H1 (cell line): Measurements from ENCODE around the gene KREMEN1. TPM values are rescaled to one million over a fixed set of nuclear protein-coding genes. Genes with fewer than 3 reads are reported as not detected.

Source experiments
- CTCF ChIA-PET: fragments of 300-600 bp; sonication (Branson Sonifier 250); formaldehyde crosslinking; loops from one replicate; lab custom pipeline; 2021; ENCODE audit not compliant: partially characterized antibody; lab: Charles Lee
- POLR2A ChIA-PET: fragments of 300-600 bp; sonication (Branson Sonifier 250); formaldehyde crosslinking; loops from one replicate; lab custom pipeline; 2021; ENCODE audit warnings: inconsistent platforms; ENCODE audit not compliant: partially characterized antibody; lab: Charles Lee
- DNase-seq, 2 experiments: peaks; one replicate each; pipeline versions ENCODE4 v3.0.0 to v3.0.0-alpha.2; 2010 to 2022; ENCODE audit warnings: low spot score in 2 of 2, low read depth in 1 of 2, mixed read lengths in 1 of 2
- FAIRE-seq: peaks from 2 replicates; lab custom pipeline; 2011; peaks lifted over from hg19 to GRCh38; lab: Jason Lieb, UNC
- H2AFZ ChIP-seq: 2 replicates; pipeline ENCODE4 v1.8.1; 2012; ENCODE audit warnings: low read length, inconsistent platforms
- H2AK5ac ChIP-seq: 2 replicates; pipeline ENCODE4 v1.6.1; 2013; ENCODE audit warnings: low read depth, low read length
- H2BK120ac ChIP-seq: replicated peaks from 2 replicates; pipeline ENCODE3; 2013; ENCODE audit warnings: low read depth, low read length, inconsistent platforms
- H2BK12ac ChIP-seq: 2 replicates; pipeline ENCODE4 v1.6.1; 2013; ENCODE audit warnings: low read depth, low read length
- H2BK15ac ChIP-seq: 2 replicates; pipeline ENCODE4 v1.6.1; 2013; ENCODE audit warnings: low read length
- H2BK20ac ChIP-seq: 2 replicates; pipeline ENCODE4 v1.6.1; 2013; ENCODE audit warnings: low read length
- H2BK5ac ChIP-seq: 2 replicates; pipeline ENCODE4 v1.6.1; 2013; ENCODE audit warnings: low read depth, low read length
- H3K14ac ChIP-seq: 2 replicates; pipeline ENCODE4 v1.6.1; 2013; ENCODE audit warnings: inconsistent platforms; ENCODE audit not compliant: insufficient read length
- H3K18ac ChIP-seq: 2 replicates; pipeline ENCODE4 v1.6.1; 2013; ENCODE audit warnings: low read length; ENCODE audit errors: extremely low read depth
- H3K23ac ChIP-seq: 2 replicates; pipeline ENCODE4 v1.6.1; 2013; ENCODE audit warnings: inconsistent platforms; ENCODE audit not compliant: insufficient read length
- H3K23me2 ChIP-seq: 2 replicates; pipeline ENCODE4 v1.6.1; 2013; ENCODE audit warnings: low read depth, low read length
- H3K27ac ChIP-seq: 2 replicates; pipeline ENCODE4 v1.6.1; 2011; ENCODE audit warnings: low read depth, low read length, inconsistent platforms
- H3K27me3 ChIP-seq, 4 experiments: replicated peaks in 1 of 4; 1 replicate in 1 of 4; 2 replicates in 3 of 4; pipeline versions ENCODE4 v1.6.1 to v1.8.1; 2011 to 2013; ENCODE audit warnings: low read length in 3 of 4, mild to moderate bottlenecking in 3 of 4, inconsistent platforms in 2 of 4, mixed read lengths in 2 of 4, moderate library complexity in 1 of 4; ENCODE audit not compliant: control insufficient read depth in 3 of 4, insufficient read depth in 3 of 4; ENCODE audit errors: extremely low read depth in 1 of 4
- H3K36me3 ChIP-seq, 4 experiments: 2 replicates each; pipeline versions ENCODE4 v1.6.1 to v1.8.1; 2011 to 2013; ENCODE audit warnings: mild to moderate bottlenecking in 4 of 4, low read length in 3 of 4, moderate library complexity in 2 of 4, control low read depth in 1 of 4, inconsistent platforms in 1 of 4; ENCODE audit not compliant: insufficient read depth in 4 of 4, control insufficient read depth in 2 of 4
- H3K4ac ChIP-seq: replicated peaks from 2 replicates; pipeline ENCODE3; 2013; ENCODE audit warnings: low read length, low read depth, mixed read lengths, inconsistent platforms; ENCODE audit not compliant: insufficient read length
- H3K4me1 ChIP-seq, 4 experiments: replicated peaks in 1 of 4; 1 replicate in 1 of 4; 2 replicates in 3 of 4; pipeline versions ENCODE4 v1.6.1 to v1.8.1; 2011 to 2013; ENCODE audit warnings: low read length in 3 of 4, inconsistent platforms in 2 of 4, mixed read lengths in 1 of 4; ENCODE audit not compliant: insufficient read depth in 4 of 4, control insufficient read depth in 3 of 4
- H3K4me2 ChIP-seq, 2 experiments: 2 replicates each; pipeline versions ENCODE4 v1.6.1 to v1.8.1; 2011 to 2013; ENCODE audit warnings: low read depth in 2 of 2, low read length in 2 of 2, control low read depth in 1 of 2, inconsistent platforms in 1 of 2, mild to moderate bottlenecking in 1 of 2; ENCODE audit not compliant: insufficient read depth in 1 of 2
- H3K4me3 ChIP-seq, 4 experiments: fragments of 200-600, 300-600 bp in 1 of 4; sonication (generic), shearing (Covaris generic), sonication (Bioruptor Twin) in 1 of 4; 2 replicates each; pipeline versions ENCODE4 v1.5.1 to v1.8.1; 2011 to 2016; ENCODE audit warnings: low read length in 4 of 4, low read depth in 3 of 4, control low read depth in 2 of 4, inconsistent platforms in 2 of 4, mild to moderate bottlenecking in 2 of 4, mixed read lengths in 1 of 4, moderate library complexity in 1 of 4; ENCODE audit not compliant: insufficient read depth in 2 of 4; ENCODE audit errors: extremely low read depth in 1 of 4
- H3K56ac ChIP-seq: replicated peaks from 2 replicates; pipeline ENCODE3; 2013; ENCODE audit warnings: low read depth, mild to moderate bottlenecking, mixed read lengths, low read length, inconsistent platforms; ENCODE audit not compliant: insufficient read length
- H3K79me1 ChIP-seq: 2 replicates; pipeline ENCODE4 v1.6.1; 2013; ENCODE audit warnings: low read depth, low read length, control low read depth
- H3K79me2 ChIP-seq, 2 experiments: 2 replicates each; pipeline versions ENCODE4 v1.6.1 to v1.8.1; 2012 to 2013; ENCODE audit warnings: low read length in 2 of 2, mild to moderate bottlenecking in 2 of 2, inconsistent platforms in 1 of 2; ENCODE audit not compliant: insufficient read depth in 2 of 2, control insufficient read depth in 1 of 2
- H3K9ac ChIP-seq, 4 experiments: replicated peaks in 1 of 4; 1 replicate in 1 of 4; 2 replicates in 3 of 4; pipeline versions ENCODE4 v1.6.1 to v1.8.1; 2011 to 2013; ENCODE audit warnings: low read depth in 3 of 4, low read length in 3 of 4, control low read depth in 2 of 4, mild to moderate bottlenecking in 2 of 4, moderate library complexity in 2 of 4, inconsistent platforms in 1 of 4; ENCODE audit errors: extremely low read depth in 1 of 4
- H3K9me3 ChIP-seq, 2 experiments: 2 replicates each; pipeline versions ENCODE4 v1.6.1 to v1.8.1; 2012 to 2013; ENCODE audit warnings: mild to moderate bottlenecking in 2 of 2, moderate library complexity in 2 of 2, control low read depth in 1 of 2, inconsistent platforms in 1 of 2, low read depth in 1 of 2, low read length in 1 of 2, mixed read lengths in 1 of 2; ENCODE audit not compliant: insufficient read depth in 2 of 2
- H4K20me1 ChIP-seq, 2 experiments: replicated peaks in 1 of 2; 2 replicates each; pipeline versions ENCODE3 to v1.8.1; 2011 to 2013; ENCODE audit warnings: inconsistent platforms in 2 of 2, low read length in 2 of 2, mild to moderate bottlenecking in 1 of 2; ENCODE audit not compliant: insufficient read depth in 2 of 2, control insufficient read depth in 1 of 2
- H4K5ac ChIP-seq: 2 replicates; pipeline ENCODE4 v1.6.1; 2013; ENCODE audit warnings: low read length, low read depth, mixed read lengths, inconsistent platforms; ENCODE audit not compliant: insufficient read length
- H4K8ac ChIP-seq: 2 replicates; pipeline ENCODE4 v1.8.0; 2013; ENCODE audit warnings: mild to moderate bottlenecking, moderate library complexity, low read length, inconsistent platforms; ENCODE audit not compliant: insufficient read depth; ENCODE audit errors: extremely low read depth
- H4K91ac ChIP-seq: replicated peaks from 2 replicates; pipeline ENCODE3; 2013; ENCODE audit warnings: low read length, mixed read lengths, inconsistent platforms; ENCODE audit not compliant: insufficient read length
- POLR2A ChIP-seq, 2 experiments: IDR thresholded peaks; 1 replicate in 1 of 2; 2 replicates in 1 of 2; pipeline ENCODE4 v1.6.1; 2011; ENCODE audit warnings: low read depth in 2 of 2, low read length in 2 of 2, mild to moderate bottlenecking in 2 of 2; ENCODE audit errors: control extremely low read depth in 1 of 2
- SRF ChIP-seq: IDR thresholded peaks from 2 replicates; pipeline ENCODE4 v1.6.1; 2011; ENCODE audit warnings: mild to moderate bottlenecking, low read depth, low read length, moderate library complexity
- WGBS, 2 experiments: shearing (Covaris generic) in 1 of 2; methylation state at CpG; one replicate each; pipeline versions ENCODE4 v1.1.6 to v1.1.7; 2013 to 2015; ENCODE audit warnings: low lambda C conversion rate in 2 of 2, mixed read lengths in 2 of 2, inconsistent platforms in 1 of 2, low coverage in 1 of 2, missing lambda C conversion rate in 1 of 2; ENCODE audit not compliant: insufficient replicate concordance in 2 of 2, insufficient coverage in 1 of 2, insufficient read length in 1 of 2; ENCODE audit errors: extremely low coverage in 1 of 2, missing lambda C conversion rate in 1 of 2; 5-methylcytosine and 5-hydroxymethylcytosine counted together
- polyA plus RNA-seq, 7 experiments: library from polyadenylated mRNA; depleted of rRNA in 3 of 7; stranded (reverse) in 5 of 7; unstranded in 2 of 7; fragments of >200 nt in 5 of 7; fragments of 200-250 nt in 2 of 7; gene quantifications; 1 replicate in 5 of 7; 2 replicates in 1 of 7; 4 replicates in 1 of 7; pipeline versions ENCODE4 v1.2.1 to v1.2.3, GENCODE V29; 2011 to 2013; ENCODE audit warnings: missing spikeins in 2 of 7, mixed read lengths in 2 of 7
- total RNA-seq: library from RNA; stranded (reverse); fragmentation: NEBNext Ultra II Directional; extraction: Animal tissue kit (Norgen Biotek cat#: 25700); gene quantifications from 2 replicates; pipeline ENCODE4 v1.2.1, GENCODE V29; 2021

Gene KREMEN1
- total and polyA plus RNA-seq, 2 of the 8 experiments (the other 6 are each of a cell fraction or from before 2014, with no cell fraction given): 2.1 to 3.2 TPM

GRCh38 chr22:29054251-29054767 is 18.5 kb upstream of the KREMEN1 start:
- no peak overlapping the region; the same call in 1 of the 2 replicates for H2BK12ac ChIP-seq
- H3K9ac ChIP-seq: no peak overlapping the region
- H3K9me3 ChIP-seq: no peaks in the 10 kb centered on the region
- peaks cover 1 to 17% (median 6%) of the 10 kb centered on the region in 4 experiments; a peak in 5 of 8 replicates for H3K36me3 ChIP-seq
- H3K4ac ChIP-seq: peak overlapping the region; percentile 76
- no peak overlapping the region for H3K23ac ChIP-seq
- no peak for FAIRE-seq
- H3K4me1 ChIP-seq: peaks cover 0 to 27% (median 18%) of the 10 kb centered on the region in 4 experiments; a peak in 6 of 7 replicates
- H4K8ac ChIP-seq: no peak overlapping the region; the same call in 1 of the 2 replicates
- no peak overlapping the region for H2AFZ ChIP-seq
- no peak for DNase-seq
- H2BK15ac ChIP-seq: peak overlapping the region; percentile 74; the same call in 1 of the 2 replicates
- H3K27me3 ChIP-seq: no peaks in the 10 kb centered on the region
- no peak overlapping the region for H3K4me3 ChIP-seq
- H3K56ac ChIP-seq: no peak overlapping the region
- no peaks in the 10 kb centered on the region for H3K23me2 ChIP-seq
- peak overlapping the region; percentile 11 to 59; a peak in 2 of 4 replicates for H3K4me2 ChIP-seq
- no peak overlapping the region for H2BK20ac ChIP-seq
- WGBS, 2 experiments: 86% methylated on average over 10 of the region's 10 CpGs; no CpG with 5 or more reads in 1 of the 2 experiments
- no peak overlapping the region for H3K14ac ChIP-seq
- peak overlapping the region; percentile 55 for H3K18ac ChIP-seq
- H4K91ac ChIP-seq: peak overlapping the region; percentile 5
- CTCF ChIA-PET: interaction anchor here (0.6 to 4.0 kb wide), 7 partner anchors 14 to 151 kb away, joined by 3 to 22 read pairs (median 3); partner anchors contain the start of gene EMID1
- H2BK120ac ChIP-seq: no peak overlapping the region
- H3K79me2 ChIP-seq: no peaks in the 10 kb centered on the region
- H3K27ac ChIP-seq: no peak overlapping the region
- H3K79me1 ChIP-seq: peaks cover 2% of the 10 kb centered on the region; the same call in 1 of the 2 replicates
- TF ChIP-seq SRF (no peak), POLR2A (IDR thresholded peaks at IDR 0.05; ENCODE audit: control extremely low read depth in 1 of 2, low read depth in 2 of 2, low read length in 2 of 2) (0 out of 3 replicates have a peak, but pooled peaks of 1 of the 2 experiments have one; percentile 23)
- H2AK5ac ChIP-seq: peak overlapping the region; percentile 87; the same call in 1 of the 2 replicates
- H4K20me1 ChIP-seq: no peaks in the 10 kb centered on the region
- H4K5ac ChIP-seq: peak overlapping the region; percentile 65
- POLR2A ChIA-PET: interaction anchor here (0.7 to 1.9 kb wide), 5 partner anchors 11 to 16 kb away, joined by 3 to 12 read pairs (median 5); no protein-coding TSS in a partner anchor
- H2BK5ac ChIP-seq: 0 out of 2 replicates have a peak overlapping the region, but pooled peaks have one; percentile 42
